GM15510 (cell line): ENCODE data around the gene NPW.

Experiments used
- POLR2A ChIP-seq: IDR thresholded peaks from 3 replicates; pipeline ENCODE4 v1.6.1; 2011; ENCODE audit warnings: borderline replicate concordance; ENCODE audit not compliant: insufficient read length; ENCODE audit errors: extremely low read depth

NPW gene

DNA sequence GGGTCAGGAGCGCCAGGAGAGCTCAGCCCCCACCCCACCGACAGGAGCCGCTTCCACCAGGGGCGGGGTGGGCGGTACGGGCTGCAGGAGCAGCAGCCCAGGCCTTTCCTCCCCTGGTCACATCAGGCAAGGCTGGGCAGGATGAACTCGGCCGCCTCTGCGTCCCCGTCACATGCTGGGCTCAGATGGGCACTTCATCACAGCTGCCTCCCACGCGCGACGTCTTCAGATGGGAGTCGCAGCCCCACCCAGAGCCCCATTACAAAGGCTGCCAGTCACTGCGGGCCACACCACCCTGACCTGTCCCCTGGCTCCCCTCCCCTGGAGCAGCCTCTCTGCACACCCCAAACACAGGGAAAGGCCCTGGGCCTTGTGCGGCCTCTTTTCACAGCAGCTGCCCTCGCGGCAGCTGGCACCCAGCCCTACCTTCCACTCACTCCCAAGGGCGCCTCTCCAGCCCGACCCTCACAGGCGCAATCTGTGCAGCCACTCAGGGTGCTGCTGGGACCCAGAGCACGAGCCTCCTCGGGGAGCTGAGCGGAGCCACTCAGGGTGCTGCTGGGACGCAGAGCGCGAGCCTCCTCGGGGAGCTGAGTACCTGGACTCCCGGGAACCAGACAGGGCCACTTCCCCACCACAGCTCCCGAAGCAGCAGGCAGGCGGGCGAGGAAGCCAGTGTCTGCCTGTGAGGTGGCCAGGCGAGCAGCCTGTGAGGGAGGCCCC lies 14.6 kb upstream of the NPW start:
- no peak for TF ChIP-seq POLR2A

DNA sequence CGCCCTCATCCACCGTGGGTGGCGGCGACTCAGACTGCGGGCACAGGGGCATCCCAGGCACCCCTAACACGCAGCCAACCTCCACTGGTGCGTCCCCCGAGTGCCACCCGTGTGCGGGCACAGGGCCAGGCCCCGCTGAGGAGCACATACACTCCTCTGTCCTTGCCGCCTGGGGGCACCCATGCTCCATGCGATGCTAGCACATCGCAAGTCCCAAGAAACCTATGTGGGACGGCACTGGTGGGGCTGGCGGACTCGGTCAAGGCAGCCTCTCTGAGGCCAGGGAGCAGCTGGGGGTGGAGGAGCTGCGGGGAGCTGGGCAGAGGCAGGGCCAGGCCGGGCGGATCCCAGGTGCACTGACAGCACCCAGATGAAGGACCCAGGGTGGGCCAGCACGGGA lies 13.9 kb upstream of the NPW start:
- no peak for TF ChIP-seq POLR2A

DNA sequence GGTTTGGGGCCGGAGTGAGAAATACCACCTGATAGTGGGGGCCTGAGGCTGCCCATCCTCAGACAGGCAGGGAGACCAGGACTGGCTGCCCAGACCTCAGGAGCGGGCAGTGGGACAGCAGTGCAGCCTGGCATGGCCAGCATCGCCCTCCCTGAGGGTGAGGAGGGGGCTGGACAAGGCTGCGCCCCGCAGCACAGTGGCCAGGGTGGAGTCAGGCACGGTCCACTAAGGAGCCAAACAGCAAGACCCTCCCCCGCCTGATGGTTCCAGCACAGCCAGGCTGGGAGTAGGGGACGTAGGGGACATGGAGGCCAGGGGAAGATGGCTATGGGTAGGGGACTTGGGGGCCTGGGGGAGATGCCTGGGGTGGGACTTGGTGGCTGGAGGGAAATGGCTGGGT lies 13.3 kb upstream of the NPW start:
- no peak for TF ChIP-seq POLR2A

DNA sequence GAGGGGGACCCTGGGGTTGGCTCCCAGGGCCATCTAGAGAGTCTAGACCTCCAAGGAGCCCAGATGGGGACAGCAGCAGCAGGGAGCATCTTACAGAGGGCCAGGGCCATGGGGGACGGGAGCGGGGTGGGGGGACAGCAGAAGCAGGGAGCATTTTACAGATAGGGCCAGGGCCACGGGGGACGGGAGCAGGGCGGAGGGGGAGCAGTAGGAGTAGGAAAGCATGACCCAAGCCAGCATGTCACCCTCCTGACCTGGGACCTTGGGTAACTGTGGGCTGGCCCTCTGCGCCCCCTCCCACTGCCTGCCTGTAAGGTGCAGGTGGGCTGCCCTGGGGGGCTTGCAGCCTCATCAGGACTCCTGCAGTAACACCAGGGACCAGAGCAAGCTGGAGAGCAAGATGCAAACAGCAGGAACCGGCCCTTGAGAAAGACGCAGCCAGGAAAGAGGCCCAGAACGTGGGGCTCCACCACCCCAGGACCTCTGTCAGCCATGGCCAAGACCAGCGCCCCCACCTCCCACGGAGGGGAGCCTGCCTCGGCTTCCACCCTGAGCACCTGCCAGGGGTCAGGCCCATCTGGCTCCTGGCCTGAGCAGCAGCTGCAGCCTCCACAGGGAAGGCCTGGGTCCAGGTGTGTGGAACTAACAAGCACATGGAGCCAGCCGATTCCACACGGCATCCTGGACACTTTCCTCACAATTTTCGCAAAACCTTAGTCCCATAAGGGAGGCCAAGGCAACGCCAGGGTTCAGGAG lies 12.3 kb upstream of the NPW start:
- TF ChIP-seq POLR2A, result no peak

DNA sequence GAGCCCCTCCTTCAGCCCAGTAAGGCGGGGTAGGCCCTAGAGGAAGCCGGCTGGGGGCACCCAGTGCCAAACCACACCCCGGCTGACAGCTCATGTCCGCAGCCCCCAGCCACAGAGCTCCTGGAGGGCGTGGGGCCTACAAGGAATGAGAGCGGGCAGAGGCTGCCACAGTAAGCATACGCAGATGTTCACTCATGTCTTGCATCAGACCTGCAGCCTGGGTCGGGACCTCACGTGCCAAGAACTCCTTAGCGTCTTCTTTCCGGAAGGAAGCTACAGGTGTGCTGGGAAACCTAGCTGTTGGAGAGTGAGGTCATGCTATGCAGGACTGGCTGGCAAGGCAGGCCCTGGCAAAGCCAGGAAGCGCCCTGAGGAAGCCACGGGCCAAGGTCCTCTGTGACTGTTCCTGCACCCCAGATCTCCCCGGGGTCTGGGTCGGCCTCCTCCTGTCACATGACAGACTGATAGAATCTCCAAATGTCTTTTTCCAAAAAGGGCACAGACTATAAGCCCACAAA lies 11.5 kb upstream of the NPW start:
- TF ChIP-seq POLR2A, result no peak

DNA sequence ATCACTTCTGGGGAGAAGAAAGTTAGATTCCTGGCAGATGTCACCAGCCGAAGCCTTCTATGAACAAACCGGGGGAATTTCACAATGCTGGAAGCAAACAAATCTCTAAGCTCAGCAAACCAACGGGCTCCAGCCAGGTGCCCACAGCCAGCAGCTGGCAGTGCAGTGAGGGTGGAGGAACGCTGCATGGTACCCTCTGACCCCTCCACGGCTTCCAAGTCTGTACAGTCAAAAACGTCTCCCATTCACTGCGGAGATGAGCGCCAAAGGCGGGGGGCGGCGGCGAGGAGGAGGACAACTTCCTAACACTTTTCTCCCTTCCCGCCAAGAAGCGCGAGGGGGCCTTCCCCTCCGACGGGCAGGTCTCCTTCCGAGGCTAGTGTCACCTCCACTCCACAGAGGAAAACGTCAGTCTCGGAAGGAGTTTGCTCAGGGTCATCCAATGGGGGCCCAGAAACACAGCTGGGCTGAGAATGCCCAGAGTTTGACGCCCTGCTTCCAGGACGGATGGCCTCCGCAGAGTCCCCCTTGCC lies 10.9 kb upstream of the NPW start:
- TF ChIP-seq POLR2A, result no peak

DNA sequence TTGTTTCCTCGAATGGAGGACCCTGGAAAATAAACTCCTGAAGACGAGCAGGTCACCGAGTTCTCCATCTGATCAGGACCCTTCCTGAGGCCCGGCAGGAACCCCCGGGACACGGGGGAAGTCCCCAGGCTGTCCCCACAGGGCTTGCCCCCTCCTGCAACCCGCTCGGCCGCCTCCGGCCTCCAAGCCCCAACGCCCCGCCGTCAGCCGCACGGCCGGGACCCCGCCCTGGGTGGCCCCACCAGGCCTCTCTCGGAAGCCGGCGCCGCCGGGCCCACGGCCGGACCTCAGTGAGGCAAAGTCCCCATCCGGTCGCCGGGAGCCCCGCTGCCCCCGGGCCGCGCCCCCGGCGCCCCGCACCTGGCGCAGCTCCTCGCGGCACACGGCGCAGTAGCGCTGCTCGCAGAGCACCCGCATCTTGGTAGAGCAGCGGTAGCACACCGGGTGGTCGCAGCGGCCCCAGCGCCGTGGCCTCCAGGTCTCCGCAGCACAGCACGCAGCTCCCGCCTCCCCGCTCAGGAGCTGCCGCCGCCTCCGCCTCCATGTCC lies 10.3 kb upstream of the NPW start:
- TF ChIP-seq POLR2A, result no peak

DNA sequence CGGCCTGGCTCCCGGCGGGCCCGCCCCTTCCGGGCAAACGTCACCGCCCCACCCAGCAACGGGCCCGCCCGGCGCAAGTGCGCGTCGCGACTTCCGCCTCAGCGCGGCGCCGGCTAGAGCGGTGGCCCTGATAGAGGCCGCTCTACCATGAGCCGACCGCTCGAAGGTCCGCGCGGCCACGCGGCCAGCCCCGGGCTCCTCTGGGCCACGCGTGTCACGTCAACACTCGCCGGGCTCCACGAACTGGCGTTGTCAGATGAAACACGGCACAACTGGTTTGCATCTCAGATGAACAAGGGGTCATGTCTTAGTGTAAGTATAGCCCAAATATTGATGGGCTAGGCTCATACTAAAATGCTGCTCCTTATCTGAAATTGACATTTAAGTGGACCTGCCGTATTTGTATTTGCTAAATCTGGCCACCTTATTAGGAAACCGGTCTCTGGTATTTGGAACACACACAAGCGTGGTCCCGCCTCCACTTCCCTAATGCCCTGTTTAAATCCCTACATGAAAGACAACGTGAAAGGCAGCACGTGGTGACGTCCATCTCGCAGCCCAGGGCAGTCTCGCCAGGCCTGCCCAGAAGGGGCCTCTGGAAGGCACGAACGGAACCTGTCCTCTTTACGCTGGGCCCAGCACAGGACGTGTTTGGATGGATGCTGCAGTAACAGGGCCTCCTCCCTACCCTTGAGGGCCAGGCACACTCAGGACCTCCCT lies 9.6 kb upstream of the NPW start, which contains the start of gene ZNF598:
TSS of gene ZNF598 (minus strand) at position 31 of the 720 bp plus-strand sequence.
- peak; percentile 93 for TF ChIP-seq POLR2A

DNA sequence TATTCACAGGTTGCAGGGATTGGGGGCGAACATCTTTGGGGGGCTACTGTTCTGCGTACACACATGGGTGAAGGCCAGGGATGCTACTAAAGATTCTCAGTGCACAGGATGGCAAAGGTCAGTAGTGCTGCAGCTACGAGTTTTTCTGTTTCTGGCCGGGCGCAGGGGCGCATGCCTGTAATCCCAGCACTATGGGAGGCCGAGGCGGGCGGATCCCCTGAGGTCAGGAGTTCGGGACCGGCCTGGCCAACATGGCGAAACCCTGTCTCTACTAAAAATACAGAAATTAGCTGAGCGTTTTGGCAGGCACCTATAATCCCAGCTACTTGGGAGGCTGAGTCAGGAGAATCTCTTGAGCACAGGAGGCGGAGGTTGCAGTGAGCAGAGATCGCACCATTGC lies 6.1 kb upstream of the NPW start:
- no peak for TF ChIP-seq POLR2A

DNA sequence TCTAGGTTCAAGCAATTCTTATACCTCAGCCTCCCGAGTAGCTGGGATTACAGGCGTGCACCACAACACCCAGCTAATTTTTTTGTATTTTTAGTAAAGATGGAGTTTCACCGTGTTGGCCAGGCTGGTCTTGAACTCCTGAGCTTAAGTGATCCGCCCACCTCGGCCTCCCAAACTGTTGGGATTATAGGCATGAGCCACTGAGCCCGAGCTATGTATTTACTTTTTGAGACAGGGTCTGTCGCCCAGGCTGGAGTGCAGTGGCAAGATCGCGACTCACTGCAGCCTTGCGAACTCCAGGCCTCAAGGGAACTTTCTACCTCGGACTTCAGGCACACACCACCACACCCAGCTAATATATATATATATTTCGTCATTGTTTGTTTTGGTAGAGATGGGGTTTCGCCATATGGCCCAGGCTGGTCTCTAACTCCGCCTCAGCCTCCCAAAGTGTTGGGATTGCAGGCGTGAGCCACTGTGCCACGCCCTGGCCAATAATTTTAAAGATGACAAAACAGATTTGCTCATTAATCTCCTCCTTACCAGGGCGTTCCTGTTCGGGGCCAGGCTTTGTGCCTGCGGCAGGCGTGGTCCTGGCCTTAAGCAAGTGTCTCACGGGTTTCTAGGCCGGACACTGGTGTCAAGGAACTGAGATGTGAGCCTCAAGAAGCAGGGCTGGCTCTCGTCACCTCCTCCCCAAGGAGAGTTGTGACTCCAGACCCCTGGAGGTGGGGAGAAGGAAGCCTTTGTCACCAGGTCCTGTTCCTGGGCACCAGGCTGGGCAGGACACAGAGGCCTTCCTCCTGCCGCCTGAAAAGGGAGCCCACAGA lies 4.3 kb upstream of the NPW start:
- TF ChIP-seq POLR2A, result no peak

DNA sequence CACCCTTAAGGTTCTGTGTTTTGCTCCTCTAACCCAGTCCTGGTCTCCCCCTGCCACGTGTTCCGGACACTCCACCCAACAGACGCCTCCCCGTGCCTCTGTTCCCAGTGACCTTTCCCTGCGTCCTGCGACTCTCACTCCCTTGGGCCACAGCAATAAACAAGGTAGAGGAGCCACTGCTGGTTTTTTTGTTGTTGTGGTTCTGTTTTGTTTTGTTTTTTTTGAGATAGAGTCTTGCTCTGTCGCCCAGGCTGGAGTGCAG lies 3.7 kb upstream of the NPW start:
- no peak for TF ChIP-seq POLR2A

DNA sequence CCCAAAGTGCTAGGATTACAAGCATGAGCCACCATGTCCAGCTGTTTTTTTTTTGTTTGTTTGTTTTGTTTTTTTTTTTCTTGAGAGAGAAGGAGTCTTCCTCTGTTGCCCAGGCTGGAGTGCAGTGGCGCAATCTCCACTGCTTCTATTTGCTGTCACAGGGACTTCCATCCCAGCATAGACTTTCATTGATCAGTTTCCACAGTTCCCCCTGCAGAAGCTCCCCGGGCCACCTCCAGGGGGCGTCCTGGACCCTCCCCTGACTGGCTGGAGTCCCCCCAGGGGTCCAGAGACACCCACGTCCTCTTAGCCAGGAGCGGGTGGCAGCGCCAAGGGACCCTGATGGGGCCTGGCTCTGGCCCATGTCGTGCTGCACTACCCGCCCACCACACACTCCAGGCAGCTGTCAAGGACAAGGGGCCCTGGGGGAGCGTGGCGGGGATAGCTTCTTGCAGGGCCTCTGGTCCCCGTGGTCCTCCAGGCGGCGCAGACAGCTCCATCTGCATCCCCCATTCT lies 3.1 kb upstream of the NPW start:
- no peak for TF ChIP-seq POLR2A

DNA sequence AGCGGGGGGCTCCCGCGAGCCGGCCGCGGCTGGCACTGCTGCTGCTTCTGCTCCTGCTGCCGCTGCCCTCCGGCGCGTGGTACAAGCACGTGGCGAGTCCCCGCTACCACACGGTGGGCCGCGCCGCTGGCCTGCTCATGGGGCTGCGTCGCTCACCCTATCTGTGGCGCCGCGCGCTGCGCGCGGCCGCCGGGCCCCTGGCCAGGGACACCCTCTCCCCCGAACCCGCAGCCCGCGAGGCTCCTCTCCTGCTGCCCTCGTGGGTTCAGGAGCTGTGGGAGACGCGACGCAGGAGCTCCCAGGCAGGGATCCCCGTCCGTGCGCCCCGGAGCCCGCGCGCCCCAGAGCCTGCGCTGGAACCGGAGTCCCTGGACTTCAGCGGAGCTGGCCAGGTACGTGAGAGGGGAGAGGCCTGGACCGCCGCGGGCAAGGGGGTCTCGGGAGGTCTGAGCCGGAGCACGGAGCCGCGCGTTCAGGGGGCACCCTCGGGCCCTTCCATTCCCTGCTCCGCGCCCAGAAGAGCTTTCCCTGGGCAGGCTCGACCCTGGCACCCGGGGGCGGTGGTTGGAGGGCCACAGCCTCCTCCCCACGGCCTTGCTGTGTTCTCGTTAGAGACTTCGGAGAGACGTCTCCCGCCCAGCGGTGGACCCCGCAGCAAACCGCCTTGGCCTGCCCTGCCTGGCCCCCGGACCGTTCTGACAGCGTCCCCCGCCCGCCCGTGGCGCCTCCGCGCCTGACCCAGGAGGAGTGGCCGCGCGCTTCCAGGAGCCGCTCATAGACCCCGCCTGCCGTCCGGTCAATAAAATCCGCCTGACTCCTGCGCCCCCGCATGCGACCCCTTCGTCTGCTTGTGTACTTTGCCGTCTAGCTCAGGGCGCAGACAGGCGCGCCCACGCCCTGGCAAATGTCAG lies 591 bp downstream of the NPW start:
- no peak for TF ChIP-seq POLR2A
